Endodermal cell (in vitro differentiated cells): ENCODE data around the gene PGGT1B. TPM values are rescaled to one million over a fixed set of nuclear protein-coding genes. Genes with fewer than 3 reads are reported as not detected.

Experiments
- DNase-seq: peaks from one replicate; pipeline ENCODE4 v3.0.0-alpha.2; 2017
- H3K27ac ChIP-seq: 2 replicates; pipeline ENCODE4 v1.5.1; 2013; ENCODE audit warnings: mild to moderate bottlenecking, low read depth, low read length, moderate library complexity
- H3K27me3 ChIP-seq: 2 replicates; pipeline ENCODE4 v1.6.1; 2013; ENCODE audit warnings: mild to moderate bottlenecking, low read length, moderate library complexity; ENCODE audit not compliant: insufficient read depth, control insufficient read depth, poor library complexity, severe bottlenecking
- H3K36me3 ChIP-seq: 2 replicates; pipeline ENCODE4 v1.7.0; 2013; ENCODE audit warnings: mild to moderate bottlenecking, low read length, moderate library complexity; ENCODE audit not compliant: control insufficient read depth, insufficient read depth
- H3K4me1 ChIP-seq: one replicate; pipeline ENCODE4 v1.7.0; 2013; ENCODE audit warnings: low read length; ENCODE audit not compliant: control insufficient read depth, insufficient read depth
- H3K4me3 ChIP-seq: 2 replicates; pipeline ENCODE4 v1.5.1; 2013; ENCODE audit warnings: mild to moderate bottlenecking, low read length, moderate library complexity
- H3K9ac ChIP-seq: 2 replicates; pipeline ENCODE4 v1.6.1; 2013; ENCODE audit warnings: mild to moderate bottlenecking, low read length, moderate library complexity; ENCODE audit not compliant: poor library complexity, severe bottlenecking; ENCODE audit errors: extremely low read depth
- H3K9me3 ChIP-seq: 2 replicates; pipeline ENCODE4 v1.6.1; 2013; ENCODE audit warnings: mild to moderate bottlenecking, low read length, moderate library complexity; ENCODE audit not compliant: control insufficient read depth
- H3K27ac Mint-ChIP-seq: 2 replicates; pipeline ENCODE4 v1.8.0; 2020; ENCODE audit warnings: mixed read lengths
- H3K27me3 Mint-ChIP-seq: 2 replicates; pipeline ENCODE4 v1.8.0; 2021; ENCODE audit warnings: mild to moderate bottlenecking, mixed read lengths; ENCODE audit not compliant: insufficient read depth
- H3K36me3 Mint-ChIP-seq: 2 replicates; pipeline ENCODE4 v1.8.0; 2020; ENCODE audit warnings: low read depth, mixed read lengths
- H3K4me1 Mint-ChIP-seq: 2 replicates; pipeline ENCODE4 v1.8.0; 2020; ENCODE audit warnings: mixed read lengths
- H3K4me3 Mint-ChIP-seq: 2 replicates; pipeline ENCODE4 v1.8.0; 2020; ENCODE audit warnings: mild to moderate bottlenecking, moderate library complexity, mixed read lengths
- H3K9me3 Mint-ChIP-seq: 2 replicates; pipeline ENCODE4 v1.8.0; 2020; ENCODE audit warnings: mild to moderate bottlenecking, mixed read lengths
- CTCF ChIP-seq: fragments of 200-600 bp; sonication (generic); conservative IDR thresholded peaks from 2 replicates; pipeline ENCODE4 v1.5.0; 2021; ENCODE audit warnings: antibody characterized with exemption, mild to moderate bottlenecking
- WGBS, 2 experiments: methylation state at CpG; one replicate each; pipeline versions ENCODE4 v1.1.5 to v1.1.7; 2013; ENCODE audit warnings: missing lambda C conversion rate in 2 of 2, mixed read lengths in 1 of 2; ENCODE audit not compliant: insufficient coverage in 1 of 2, insufficient read length in 1 of 2; 5-methylcytosine and 5-hydroxymethylcytosine counted together
- total RNA-seq, 2 donors: library from RNA; stranded (reverse); fragmentation: NEBNext Ultra II Directional in 1 of 2; extraction: Animal tissue kit (Norgen Biotek cat#: 25700) in 1 of 2; gene quantifications; 2 replicates in 1 of 2; 3 replicates in 1 of 2; pipeline ENCODE4 v1.2.1, GENCODE V29; 2021

The PGGT1B gene
- total RNA-seq, 2 donors from 2014 or later, result 43.7 to 44.9 TPM

- WGBS, 2 experiments, result 96% methylated on average over 1 of the region's 1 CpG; no CpG with 5 or more reads in 1 of the 2 experiments
- no peaks in the 10 kb centered on the region for H3K27me3 Mint-ChIP-seq
- peaks cover 3% of the 10 kb centered on the region for H3K36me3 Mint-ChIP-seq
- H3K36me3 ChIP-seq, result no peaks in the 10 kb centered on the region
- H3K4me1 ChIP-seq, result no peaks in the 10 kb centered on the region
- no peak overlapping the region for H3K27ac ChIP-seq
- no peaks in the 10 kb centered on the region for H3K4me1 Mint-ChIP-seq
- H3K9me3 ChIP-seq, result no peaks in the 10 kb centered on the region
- no peak for TF ChIP-seq CTCF
- H3K27me3 ChIP-seq, result no peaks in the 10 kb centered on the region
- no peak for DNase-seq
- H3K4me3 ChIP-seq, result no peak overlapping the region
- peak overlapping the region; percentile 37 for H3K27ac Mint-ChIP-seq
- H3K9ac ChIP-seq, result no peak overlapping the region
- no peaks in the 10 kb centered on the region for H3K9me3 Mint-ChIP-seq
- no peak overlapping the region for H3K4me3 Mint-ChIP-seq
Measured at GRCh38 chr5:115202952-115203351, 59.7 kb downstream of the PGGT1B start.

GRCh38 chr5:115196161-115196560, 66.5 kb downstream of the PGGT1B start:
- peaks cover 3% of the 10 kb centered on the region for H3K27me3 Mint-ChIP-seq
- H3K36me3 ChIP-seq, result no peaks in the 10 kb centered on the region
- no peak overlapping the region for H3K27ac Mint-ChIP-seq
- TF ChIP-seq CTCF, result no peak
- WGBS, 2 experiments, result 92 to 93% methylated on average over 3 of the region's 3 CpGs
- DNase-seq, result no peak
- H3K4me1 Mint-ChIP-seq, result peaks cover 3% of the 10 kb centered on the region
- no peak overlapping the region for H3K9ac ChIP-seq
- no peak overlapping the region for H3K4me3 Mint-ChIP-seq
- no peaks in the 10 kb centered on the region for H3K4me1 ChIP-seq
- no peaks in the 10 kb centered on the region for H3K9me3 ChIP-seq
- peaks cover 5% of the 10 kb centered on the region for H3K27me3 ChIP-seq
- peaks cover 3% of the 10 kb centered on the region for H3K36me3 Mint-ChIP-seq
- no peak overlapping the region for H3K27ac ChIP-seq
- H3K4me3 ChIP-seq, result no peak overlapping the region
- H3K9me3 Mint-ChIP-seq, result no peaks in the 10 kb centered on the region

- Histone ChIP-seq H3K27ac (no peak overlapping the region), H3K9ac (no peak overlapping the region), H3K9me3 (no peaks in the 10 kb centered on the region), H3K4me3 (no peak overlapping the region), H3K27me3 (peaks cover 5% of the 10 kb centered on the region), H3K36me3 (no peaks in the 10 kb centered on the region), H3K4me1 (peaks cover 6% of the 10 kb centered on the region)
- 94 to 100% methylated on average over 2 of the region's 2 CpGs for WGBS, 2 experiments
- peaks cover 17% of the 10 kb centered on the region for H3K4me1 Mint-ChIP-seq
- no peak overlapping the region for H3K4me3 Mint-ChIP-seq
- H3K36me3 Mint-ChIP-seq, result no peaks in the 10 kb centered on the region
- H3K27ac Mint-ChIP-seq, result no peak overlapping the region
- DNase-seq, result no peak
- TF ChIP-seq CTCF, result no peak
- H3K27me3 Mint-ChIP-seq, result peaks cover 3% of the 10 kb centered on the region
- no peaks in the 10 kb centered on the region for H3K9me3 Mint-ChIP-seq
Measured at GRCh38 chr5:115194676-115195075, 68.0 kb downstream of the PGGT1B start.
